Measurements from ENCODE around the gene CACNG8. TPM values are rescaled to one million over a fixed set of nuclear protein-coding genes. Genes with fewer than 3 reads are reported as not detected.

CACNG8 gene
- total RNA-seq, 8 experiments from 2014 or later, result 0.15 to 6.1 (median 1.6) TPM

DNA sequence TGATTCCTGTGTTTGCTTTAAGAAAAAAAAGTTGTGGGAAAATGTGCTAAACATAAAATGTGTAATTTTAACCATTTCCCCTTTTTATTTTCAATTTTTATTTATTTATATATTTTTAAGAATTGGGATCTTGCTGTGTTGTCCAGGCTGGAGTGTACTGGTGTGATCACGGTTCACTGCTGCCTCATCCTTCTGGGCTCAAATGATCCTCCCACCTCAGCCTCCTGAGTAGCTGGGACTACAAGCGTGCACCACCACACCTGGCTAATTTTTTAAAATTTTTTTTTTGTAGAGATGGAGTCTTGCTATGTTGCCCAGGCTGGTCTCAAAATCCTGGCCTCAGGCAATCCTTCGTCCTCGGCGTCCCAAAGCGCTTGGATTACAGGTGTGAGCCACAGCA is 47.7 kb downstream of the CACNG8 start:
- Histone ChIP-seq H3K27ac (no peak overlapping the region), H3K4me3 (no peak overlapping the region), H3K4me1 (replicated peaks in 1 of 2) (peaks cover 0 to 2% of the 10 kb centered on the region in 2 donors)
- in situ Hi-C loops (cut with MboI; ENCODE audit: low pct_unique_long_range_greater_than_20kb in 2 of 9, low sequenced_read_pairs in 9 of 9, unreplicated experiment in 9 of 9), result loop anchor here in 4 of 9 experiments (25.0 kb wide), 2 partner anchors 173 to 198 kb away; partner anchors contain the start of gene NLRP12 (in 1 of the 4)
- no peak for ATAC-seq (replicated peaks in 6 of 8)
- 33 to 100% (median 90%) methylated on average over 1 to 6 of the region's 6 CpGs; no CpG with 5 or more reads in 3 of the 10 experiments for WGBS, 10 experiments

DNA sequence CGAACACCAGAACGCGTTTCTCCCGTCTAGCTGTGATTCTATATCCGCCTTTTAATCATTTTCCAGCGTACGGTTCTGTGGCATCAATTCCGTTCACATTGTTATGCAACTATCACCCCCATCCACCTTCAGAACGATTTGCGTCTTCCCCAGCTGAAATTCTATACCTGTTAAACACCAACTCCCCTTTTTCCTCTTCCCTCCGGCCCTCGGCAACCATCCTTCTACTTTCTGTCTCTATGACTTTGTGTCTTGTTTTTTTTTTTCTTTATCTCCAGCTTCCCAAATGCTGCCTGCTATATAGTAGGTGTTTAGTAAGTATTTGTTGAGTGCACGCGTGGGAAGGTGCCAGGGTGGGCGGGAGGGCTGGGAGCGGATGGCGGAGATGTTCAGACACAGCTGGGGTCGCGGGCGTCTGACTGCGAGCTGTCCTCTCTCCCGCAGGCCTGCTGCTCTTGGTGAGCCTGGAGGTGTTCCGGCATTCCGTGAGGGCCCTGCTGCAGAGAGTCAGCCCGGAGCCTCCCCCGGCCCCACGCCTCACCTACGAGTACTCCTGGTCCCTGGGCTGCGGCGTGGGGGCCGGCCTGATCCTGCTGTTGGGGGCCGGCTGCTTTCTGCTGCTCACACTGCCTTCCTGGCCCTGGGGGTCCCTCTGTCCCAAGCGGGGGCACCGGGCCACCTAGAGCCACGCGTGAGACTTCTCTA is 48.9 kb downstream of the CACNG8 start:
- peaks cover 0 to 2% of the 10 kb centered on the region in 2 donors for H3K4me1 ChIP-seq (replicated peaks in 1 of 2)
- in situ Hi-C loops (cut with MboI; ENCODE audit: low pct_unique_long_range_greater_than_20kb in 2 of 9, low sequenced_read_pairs in 9 of 9, unreplicated experiment in 9 of 9), result loop anchor here in 4 of 9 experiments (25.0 kb wide), 2 partner anchors 174 to 199 kb away; partner anchors contain the start of gene NLRP12 (in 1 of the 4)
- ATAC-seq (replicated peaks in 6 of 8), result no peak
- no peak overlapping the region for H3K27ac ChIP-seq
- H3K4me3 ChIP-seq, result no peak overlapping the region
- WGBS, 10 experiments, result 25 to 100% (median 59%) methylated on average over 2 to 17 of the region's 36 CpGs; no CpG with 5 or more reads in 1 of the 10 experiments

DNA sequence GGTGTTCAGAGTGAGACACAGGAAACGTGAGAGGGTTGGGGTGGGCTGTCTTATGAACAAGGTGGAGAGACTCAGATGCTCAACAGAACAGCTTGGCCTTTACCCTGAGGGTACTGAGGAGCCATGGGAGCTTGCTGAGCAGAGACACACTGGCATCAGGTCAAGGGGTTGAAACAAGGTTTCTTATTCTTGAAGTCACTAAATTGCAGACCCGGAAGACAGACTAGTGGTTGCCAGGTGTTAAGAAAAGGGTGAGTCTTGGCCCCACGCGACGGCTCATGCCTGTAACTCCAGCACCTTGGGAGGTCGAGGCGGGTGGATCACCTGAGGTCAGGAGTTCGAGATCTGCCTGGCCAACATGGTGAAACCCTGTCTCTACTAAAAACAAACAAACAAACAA is 51.1 kb downstream of the CACNG8 start:
- 0 to 100% (median 75%) methylated on average over 1 to 8 of the region's 8 CpGs; no CpG with 5 or more reads in 1 of the 10 experiments for WGBS, 10 experiments
- in situ Hi-C loops (cut with MboI; ENCODE audit: low pct_unique_long_range_greater_than_20kb in 2 of 9, low sequenced_read_pairs in 9 of 9, unreplicated experiment in 9 of 9), result loop anchor here in 4 of 9 experiments (25.0 kb wide), 2 partner anchors 177 to 202 kb away; partner anchors contain the start of gene NLRP12 (in 1 of the 4)
- no peak for ATAC-seq (replicated peaks in 6 of 8)
- peaks cover 0 to 2% of the 10 kb centered on the region in 2 donors for H3K4me1 ChIP-seq (replicated peaks in 1 of 2)
- no peak overlapping the region for H3K27ac ChIP-seq
- H3K4me3 ChIP-seq, result no peak overlapping the region

- Histone ChIP-seq H3K4me3 (no peak overlapping the region), H3K27ac (no peak overlapping the region), H3K4me1 (replicated peaks in 1 of 2) (peaks cover 0 to 4% of the 10 kb centered on the region in 2 donors)
- ATAC-seq (replicated peaks in 6 of 8), result peak in 1 of 8 experiments; percentile 64
- in situ Hi-C loops (cut with MboI; ENCODE audit: low pct_unique_long_range_greater_than_20kb in 2 of 9, low sequenced_read_pairs in 9 of 9, unreplicated experiment in 9 of 9), result loop anchor here in 4 of 9 experiments (25.0 kb wide), 2 partner anchors 178 to 203 kb away; partner anchors contain the start of gene NLRP12 (in 1 of the 4)
- 0 to 93% (median 55%) methylated on average over 3 to 13 of the region's 19 CpGs; no CpG with 5 or more reads in 4 of the 10 experiments for WGBS, 10 experiments
These were observed 52.3 kb downstream of the CACNG8 start for GRCh38 chr19:54014920-54015560.

- peak in 3 of 8 experiments; percentile 7 to 45 (median 24) for ATAC-seq (replicated peaks in 6 of 8)
- in situ Hi-C loops (cut with MboI; ENCODE audit: low pct_unique_long_range_greater_than_20kb in 2 of 9, low sequenced_read_pairs in 9 of 9, unreplicated experiment in 9 of 9), result loop anchor here in 4 of 9 experiments (25.0 kb wide), 2 partner anchors 180 to 205 kb away; partner anchors contain the start of gene NLRP12 (in 1 of the 4)
- WGBS, 10 experiments, result 43 to 100% (median 80%) methylated on average over 1 to 4 of the region's 4 CpGs; no CpG with 5 or more reads in 5 of the 10 experiments
- Histone ChIP-seq H3K4me1 (replicated peaks in 1 of 2) (peaks cover 0 to 6% of the 10 kb centered on the region in 2 donors), H3K27ac (no peak overlapping the region), H3K4me3 (no peak overlapping the region)
These were observed 54.5 kb downstream of the CACNG8 start for GRCh38 chr19:54017261-54017660.

GRCh38 chr19:54021363-54021762 is 58.6 kb downstream of the CACNG8 start:
- ATAC-seq (replicated peaks in 6 of 8), result no peak
- peaks cover 3 to 9% of the 10 kb centered on the region in 2 donors for H3K4me1 ChIP-seq (replicated peaks in 1 of 2)
- 40 to 100% (median 66%) methylated on average over 1 to 3 of the region's 8 CpGs; no CpG with 5 or more reads in 4 of the 10 experiments for WGBS, 10 experiments
- no peak overlapping the region for H3K27ac ChIP-seq
- no peak overlapping the region for H3K4me3 ChIP-seq
- in situ Hi-C loops (cut with MboI; ENCODE audit: low pct_unique_long_range_greater_than_20kb in 2 of 9, low sequenced_read_pairs in 9 of 9, unreplicated experiment in 9 of 9), result loop anchor here in 5 of 9 experiments (10.0 to 25.0 kb wide), 3 partner anchors 177 to 209 kb away; partner anchors contain the start of gene NLRP12 (in 1 of the 5)

DNA sequence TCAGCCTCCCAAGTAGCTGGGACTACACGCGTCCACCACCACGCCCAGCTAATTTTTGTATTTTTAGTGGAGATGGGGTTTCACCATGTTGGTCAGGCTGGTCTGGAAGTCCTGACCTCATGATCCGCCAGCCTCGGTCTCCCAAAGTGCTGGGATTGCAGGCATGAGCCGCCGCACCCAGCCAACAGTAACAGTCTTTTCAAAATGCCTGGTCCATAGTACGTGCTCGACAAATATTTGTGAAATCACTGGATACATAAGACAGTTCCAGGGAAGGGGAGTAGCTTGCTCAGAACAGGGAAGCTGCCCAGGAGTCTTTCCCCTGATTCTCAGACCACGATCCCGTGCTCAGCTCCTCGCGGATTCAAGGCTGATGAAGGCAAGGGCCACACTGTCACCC is 59.2 kb downstream of the CACNG8 start:
- in situ Hi-C loops (cut with MboI; ENCODE audit: low pct_unique_long_range_greater_than_20kb in 2 of 9, low sequenced_read_pairs in 9 of 9, unreplicated experiment in 9 of 9), result loop anchor here in 5 of 9 experiments (10.0 to 25.0 kb wide), 3 partner anchors 177 to 210 kb away; partner anchors contain the start of gene NLRP12 (in 1 of the 5)
- ATAC-seq (replicated peaks in 6 of 8), result no peak
- Histone ChIP-seq H3K27ac (no peak overlapping the region), H3K4me1 (replicated peaks in 1 of 2) (peaks cover 3 to 9% of the 10 kb centered on the region in 2 donors), H3K4me3 (no peak overlapping the region)
- 20 to 100% (median 86%) methylated on average over 1 to 13 of the region's 13 CpGs; no CpG with 5 or more reads in 2 of the 10 experiments for WGBS, 10 experiments

DNA sequence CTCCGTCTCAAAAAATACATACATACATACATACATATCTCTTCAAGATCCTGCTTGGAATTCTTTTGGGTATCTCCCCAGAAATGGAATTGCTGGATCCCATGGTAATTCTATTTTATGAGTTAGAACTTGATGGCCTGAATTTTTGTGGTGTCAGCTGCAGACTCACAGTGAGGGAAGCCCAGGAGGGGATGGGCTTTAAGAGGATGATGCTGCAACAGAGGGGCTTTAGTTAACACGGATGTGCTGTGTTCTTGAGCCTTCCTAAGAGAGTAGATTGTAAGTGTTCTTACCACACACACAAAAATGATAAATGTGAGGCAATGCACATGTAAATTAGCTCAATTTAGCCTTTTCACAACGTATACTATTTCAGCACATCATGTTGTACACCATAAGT is 60.5 kb downstream of the CACNG8 start:
- 0 to 80% (median 43%) methylated on average over 1 to 3 of the region's 3 CpGs; no CpG with 5 or more reads in 3 of the 10 experiments for WGBS, 10 experiments
- Histone ChIP-seq H3K4me3 (no peak overlapping the region), H3K27ac (no peak overlapping the region), H3K4me1 (replicated peaks in 1 of 2) (peaks cover 3 to 9% of the 10 kb centered on the region in 2 donors)
- in situ Hi-C loops (cut with MboI; ENCODE audit: low pct_unique_long_range_greater_than_20kb in 2 of 9, low sequenced_read_pairs in 9 of 9, unreplicated experiment in 9 of 9), result loop anchor here in 5 of 9 experiments (10.0 to 25.0 kb wide), 3 partner anchors 178 to 211 kb away; partner anchors contain the start of gene NLRP12 (in 1 of the 5)
- no peak for ATAC-seq (replicated peaks in 6 of 8)

GRCh38 chr19:54024660-54025059 is 61.9 kb downstream of the CACNG8 start:
- no peak for ATAC-seq (replicated peaks in 6 of 8)
- H3K4me1 ChIP-seq (replicated peaks in 1 of 2), result peaks cover 3 to 9% of the 10 kb centered on the region in 2 donors
- no peak overlapping the region for H3K4me3 ChIP-seq
- WGBS, 10 experiments, result 6 to 87% (median 63%) methylated on average over 1 to 5 of the region's 9 CpGs; no CpG with 5 or more reads in 3 of the 10 experiments
- no peak overlapping the region for H3K27ac ChIP-seq
- in situ Hi-C loops (cut with MboI; ENCODE audit: low pct_unique_long_range_greater_than_20kb in 2 of 9, low sequenced_read_pairs in 9 of 9, unreplicated experiment in 9 of 9), result loop anchor here in 6 of 9 experiments (10.0 to 25.0 kb wide), 3 partner anchors 180 to 212 kb away; partner anchors contain the start of gene NLRP12 (in 2 of the 6)

GRCh38 chr19:54026656-54027055 is 63.9 kb downstream of the CACNG8 start:
- H3K27ac ChIP-seq, result no peak overlapping the region
- ATAC-seq (replicated peaks in 6 of 8), result no peak
- H3K4me1 ChIP-seq (replicated peaks in 1 of 2), result peaks cover 3% of the 10 kb centered on the region in 2 donors
- H3K4me3 ChIP-seq, result no peak overlapping the region
- in situ Hi-C loops (cut with MboI; ENCODE audit: low pct_unique_long_range_greater_than_20kb in 2 of 9, low sequenced_read_pairs in 9 of 9, unreplicated experiment in 9 of 9), result loop anchor here in 2 of 9 experiments (10.0 to 25.0 kb wide), 2 partner anchors 182 to 214 kb away; partner anchors contain the start of gene NLRP12 (in 1 of the 2)
- 55 to 88% (median 73%) methylated on average over 5 to 7 of the region's 7 CpGs; no CpG with 5 or more reads in 6 of the 10 experiments for WGBS, 10 experiments

- Histone ChIP-seq H3K27ac (no peak overlapping the region), H3K4me3 (no peak overlapping the region), H3K4me1 (replicated peaks in 1 of 2) (no peaks in the 10 kb centered on the region)
- in situ Hi-C loops (cut with MboI; ENCODE audit: low pct_unique_long_range_greater_than_20kb in 2 of 9, low sequenced_read_pairs in 9 of 9, unreplicated experiment in 9 of 9), result loop anchor here in 2 of 9 experiments (10.0 to 25.0 kb wide), 2 partner anchors 184 to 217 kb away; partner anchors contain the start of gene NLRP12 (in 1 of the 2)
- ATAC-seq (replicated peaks in 6 of 8), result no peak
- 0 to 100% (median 100%) methylated on average over 1 to 3 of the region's 3 CpGs; no CpG with 5 or more reads in 3 of the 10 experiments for WGBS, 10 experiments
These were observed 66.6 kb downstream of the CACNG8 start for GRCh38 chr19:54029301-54029700.

DNA sequence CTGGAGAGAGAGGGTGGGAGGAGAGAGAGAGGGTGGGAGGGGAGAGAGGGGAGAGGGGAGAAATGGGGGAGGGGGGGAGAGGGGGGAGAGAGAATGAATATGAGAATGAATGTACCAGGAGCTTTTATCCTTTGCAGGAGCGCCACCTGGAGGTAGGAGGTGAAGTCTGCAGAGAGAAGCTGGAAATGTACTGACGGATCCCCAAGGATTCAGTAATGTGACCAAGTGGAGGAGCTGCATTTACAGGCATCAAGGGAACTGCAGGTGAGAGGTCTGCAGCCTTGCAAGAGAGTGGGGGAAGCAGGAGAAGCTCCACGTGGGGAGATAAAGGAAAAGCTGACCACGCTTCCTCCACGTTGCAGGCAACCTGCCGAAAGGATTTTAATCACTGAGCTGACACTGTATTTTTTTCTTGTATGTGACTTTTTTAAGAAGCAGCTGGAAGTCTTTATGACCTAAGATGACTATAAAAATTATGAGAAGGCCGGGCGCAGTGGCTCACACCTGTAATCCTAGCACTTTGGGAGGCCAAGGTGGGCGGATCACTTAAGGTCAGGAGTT is 67.3 kb downstream of the CACNG8 start:
- in situ Hi-C loops (cut with MboI; ENCODE audit: low pct_unique_long_range_greater_than_20kb in 2 of 9, low sequenced_read_pairs in 9 of 9, unreplicated experiment in 9 of 9), result loop anchor here in 2 of 9 experiments (10.0 to 25.0 kb wide), 2 partner anchors 185 to 218 kb away; partner anchors contain the start of gene NLRP12 (in 1 of the 2)
- 13 to 100% (median 54%) methylated on average over 2 to 8 of the region's 9 CpGs; no CpG with 5 or more reads in 5 of the 10 experiments for WGBS, 10 experiments

More for the DNA sequence above, 67.3 kb downstream of the CACNG8 start:
- H3K27ac ChIP-seq, result no peak overlapping the region
- ATAC-seq (replicated peaks in 6 of 8), result peak in 3 of 8 experiments; percentile 42 to 70 (median 49)
- no peaks in the 10 kb centered on the region for H3K4me1 ChIP-seq (replicated peaks in 1 of 2)
- H3K4me3 ChIP-seq, result no peak overlapping the region
